Keratinocyte (primary cell): ENCODE measurements around the gene UXS1.

Experiments
- CTCF ChIP-seq, 3 experiments: IDR thresholded peaks in 1 of 3; conservative IDR thresholded peaks in 1 of 3; optimal IDR thresholded peaks in 1 of 3; 2 replicates in 2 of 3; 3 replicates in 1 of 3; pipeline versions ENCODE3 to v1.5.1; 2011; ENCODE audit warnings: low read length in 3 of 3, mild to moderate bottlenecking in 3 of 3, moderate library complexity in 2 of 3, control low read depth in 1 of 3, inconsistent platforms in 1 of 3; ENCODE audit not compliant: insufficient read depth in 2 of 3; ENCODE audit errors: extremely low read depth in 1 of 3
- EZH2 ChIP-seq: IDR thresholded peaks from one replicate; pipeline ENCODE4 v1.6.1; 2012; ENCODE audit warnings: inconsistent platforms, mild to moderate bottlenecking, low read length, moderate library complexity

- TF ChIP-seq CTCF (optimal IDR thresholded peaks at IDR 0.05 in 1 of 3, IDR thresholded peaks at IDR 0.05 in 1 of 3, conservative IDR thresholded peaks at IDR 0.05 in 1 of 3; ENCODE audit: extremely low read depth in 1 of 3, insufficient read depth in 2 of 3, low read length in 3 of 3) (no peak), EZH2 (no peak)
These were observed 141.0 kb downstream of the UXS1 start for GRCh38 chr2:106053116-106053515.
